Measurements from ENCODE around the gene GPR84. TPM values are rescaled to one million over a fixed set of nuclear protein-coding genes. Genes with fewer than 3 reads are reported as not detected.

The GPR84 gene
- total and polyA plus RNA-seq, 2 experiments from 2014 or later, result not detected

DNA sequence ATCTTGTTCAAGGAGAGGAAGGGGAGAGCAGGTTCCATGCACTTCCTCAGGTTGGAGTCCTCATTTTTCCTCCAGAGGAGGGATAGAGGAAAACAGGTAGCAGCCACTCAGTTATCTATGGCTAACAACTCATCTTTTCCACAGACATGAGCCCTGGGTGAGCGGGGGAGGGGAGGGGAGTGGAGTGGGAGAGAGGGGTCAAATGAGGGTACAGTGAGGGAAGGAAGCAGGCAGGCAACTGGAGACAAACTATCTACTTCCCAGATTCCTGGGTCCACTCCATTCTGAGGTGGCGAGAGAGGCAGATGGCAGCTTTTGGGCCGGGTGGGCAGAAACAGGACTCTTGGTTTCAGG, 22.8 kb upstream of the GPR84 start:
- TF ChIP-seq POLR2AphosphoS5 (IDR thresholded peaks at IDR 0.05; ENCODE audit: low read depth) (no peak), JUNB (IDR thresholded peaks at IDR 0.05; ENCODE audit: unreplicated experiment) (no peak), ZNF114 (CRISPR knock-in tag; IDR thresholded peaks at IDR 0.05) (no peak), STAT1 (IDR thresholded peaks at IDR 0.05; ENCODE audit: unreplicated experiment) (no peak), ZNF331 (CRISPR knock-in tag; IDR thresholded peaks at IDR 0.05; ENCODE audit: low read depth) (no peak), CREB1 (CRISPR knock-in tag; IDR thresholded peaks at IDR 0.05; ENCODE audit: low read depth) (no peak), NANOG (IDR thresholded peaks at IDR 0.05; ENCODE audit: borderline replicate concordance) (no peak), EZH2 (IDR thresholded peaks at IDR 0.05; ENCODE audit: low read depth, unreplicated experiment) (no peak), EZH2phosphoT487 (IDR thresholded peaks at IDR 0.05; ENCODE audit: unreplicated experiment) (no peak)
- TF ChIP-seq, protein P1, sequence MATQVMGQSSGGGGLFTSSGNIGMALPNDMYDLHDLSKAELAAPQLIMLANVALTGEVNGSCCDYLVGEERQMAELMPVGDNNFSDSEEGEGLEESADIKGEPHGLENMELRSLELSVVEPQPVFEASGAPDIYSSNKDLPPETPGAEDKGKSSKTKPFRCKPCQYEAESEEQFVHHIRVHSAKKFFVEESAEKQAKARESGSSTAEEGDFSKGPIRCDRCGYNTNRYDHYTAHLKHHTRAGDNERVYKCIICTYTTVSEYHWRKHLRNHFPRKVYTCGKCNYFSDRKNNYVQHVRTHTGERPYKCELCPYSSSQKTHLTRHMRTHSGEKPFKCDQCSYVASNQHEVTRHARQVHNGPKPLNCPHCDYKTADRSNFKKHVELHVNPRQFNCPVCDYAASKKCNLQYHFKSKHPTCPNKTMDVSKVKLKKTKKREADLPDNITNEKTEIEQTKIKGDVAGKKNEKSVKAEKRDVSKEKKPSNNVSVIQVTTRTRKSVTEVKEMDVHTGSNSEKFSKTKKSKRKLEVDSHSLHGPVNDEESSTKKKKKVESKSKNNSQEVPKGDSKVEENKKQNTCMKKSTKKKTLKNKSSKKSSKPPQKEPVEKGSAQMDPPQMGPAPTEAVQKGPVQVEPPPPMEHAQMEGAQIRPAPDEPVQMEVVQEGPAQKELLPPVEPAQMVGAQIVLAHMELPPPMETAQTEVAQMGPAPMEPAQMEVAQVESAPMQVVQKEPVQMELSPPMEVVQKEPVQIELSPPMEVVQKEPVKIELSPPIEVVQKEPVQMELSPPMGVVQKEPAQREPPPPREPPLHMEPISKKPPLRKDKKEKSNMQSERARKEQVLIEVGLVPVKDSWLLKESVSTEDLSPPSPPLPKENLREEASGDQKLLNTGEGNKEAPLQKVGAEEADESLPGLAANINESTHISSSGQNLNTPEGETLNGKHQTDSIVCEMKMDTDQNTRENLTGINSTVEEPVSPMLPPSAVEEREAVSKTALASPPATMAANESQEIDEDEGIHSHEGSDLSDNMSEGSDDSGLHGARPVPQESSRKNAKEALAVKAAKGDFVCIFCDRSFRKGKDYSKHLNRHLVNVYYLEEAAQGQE (IDR thresholded peaks at IDR 0.05; ENCODE audit: unreplicated experiment), result no peak
- TF ChIP-seq, protein P2, sequence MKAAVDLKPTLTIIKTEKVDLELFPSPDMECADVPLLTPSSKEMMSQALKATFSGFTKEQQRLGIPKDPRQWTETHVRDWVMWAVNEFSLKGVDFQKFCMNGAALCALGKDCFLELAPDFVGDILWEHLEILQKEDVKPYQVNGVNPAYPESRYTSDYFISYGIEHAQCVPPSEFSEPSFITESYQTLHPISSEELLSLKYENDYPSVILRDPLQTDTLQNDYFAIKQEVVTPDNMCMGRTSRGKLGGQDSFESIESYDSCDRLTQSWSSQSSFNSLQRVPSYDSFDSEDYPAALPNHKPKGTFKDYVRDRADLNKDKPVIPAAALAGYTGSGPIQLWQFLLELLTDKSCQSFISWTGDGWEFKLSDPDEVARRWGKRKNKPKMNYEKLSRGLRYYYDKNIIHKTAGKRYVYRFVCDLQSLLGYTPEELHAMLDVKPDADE (IDR thresholded peaks at IDR 0.05), result no peak
- TF ChIP-seq, protein P3, sequence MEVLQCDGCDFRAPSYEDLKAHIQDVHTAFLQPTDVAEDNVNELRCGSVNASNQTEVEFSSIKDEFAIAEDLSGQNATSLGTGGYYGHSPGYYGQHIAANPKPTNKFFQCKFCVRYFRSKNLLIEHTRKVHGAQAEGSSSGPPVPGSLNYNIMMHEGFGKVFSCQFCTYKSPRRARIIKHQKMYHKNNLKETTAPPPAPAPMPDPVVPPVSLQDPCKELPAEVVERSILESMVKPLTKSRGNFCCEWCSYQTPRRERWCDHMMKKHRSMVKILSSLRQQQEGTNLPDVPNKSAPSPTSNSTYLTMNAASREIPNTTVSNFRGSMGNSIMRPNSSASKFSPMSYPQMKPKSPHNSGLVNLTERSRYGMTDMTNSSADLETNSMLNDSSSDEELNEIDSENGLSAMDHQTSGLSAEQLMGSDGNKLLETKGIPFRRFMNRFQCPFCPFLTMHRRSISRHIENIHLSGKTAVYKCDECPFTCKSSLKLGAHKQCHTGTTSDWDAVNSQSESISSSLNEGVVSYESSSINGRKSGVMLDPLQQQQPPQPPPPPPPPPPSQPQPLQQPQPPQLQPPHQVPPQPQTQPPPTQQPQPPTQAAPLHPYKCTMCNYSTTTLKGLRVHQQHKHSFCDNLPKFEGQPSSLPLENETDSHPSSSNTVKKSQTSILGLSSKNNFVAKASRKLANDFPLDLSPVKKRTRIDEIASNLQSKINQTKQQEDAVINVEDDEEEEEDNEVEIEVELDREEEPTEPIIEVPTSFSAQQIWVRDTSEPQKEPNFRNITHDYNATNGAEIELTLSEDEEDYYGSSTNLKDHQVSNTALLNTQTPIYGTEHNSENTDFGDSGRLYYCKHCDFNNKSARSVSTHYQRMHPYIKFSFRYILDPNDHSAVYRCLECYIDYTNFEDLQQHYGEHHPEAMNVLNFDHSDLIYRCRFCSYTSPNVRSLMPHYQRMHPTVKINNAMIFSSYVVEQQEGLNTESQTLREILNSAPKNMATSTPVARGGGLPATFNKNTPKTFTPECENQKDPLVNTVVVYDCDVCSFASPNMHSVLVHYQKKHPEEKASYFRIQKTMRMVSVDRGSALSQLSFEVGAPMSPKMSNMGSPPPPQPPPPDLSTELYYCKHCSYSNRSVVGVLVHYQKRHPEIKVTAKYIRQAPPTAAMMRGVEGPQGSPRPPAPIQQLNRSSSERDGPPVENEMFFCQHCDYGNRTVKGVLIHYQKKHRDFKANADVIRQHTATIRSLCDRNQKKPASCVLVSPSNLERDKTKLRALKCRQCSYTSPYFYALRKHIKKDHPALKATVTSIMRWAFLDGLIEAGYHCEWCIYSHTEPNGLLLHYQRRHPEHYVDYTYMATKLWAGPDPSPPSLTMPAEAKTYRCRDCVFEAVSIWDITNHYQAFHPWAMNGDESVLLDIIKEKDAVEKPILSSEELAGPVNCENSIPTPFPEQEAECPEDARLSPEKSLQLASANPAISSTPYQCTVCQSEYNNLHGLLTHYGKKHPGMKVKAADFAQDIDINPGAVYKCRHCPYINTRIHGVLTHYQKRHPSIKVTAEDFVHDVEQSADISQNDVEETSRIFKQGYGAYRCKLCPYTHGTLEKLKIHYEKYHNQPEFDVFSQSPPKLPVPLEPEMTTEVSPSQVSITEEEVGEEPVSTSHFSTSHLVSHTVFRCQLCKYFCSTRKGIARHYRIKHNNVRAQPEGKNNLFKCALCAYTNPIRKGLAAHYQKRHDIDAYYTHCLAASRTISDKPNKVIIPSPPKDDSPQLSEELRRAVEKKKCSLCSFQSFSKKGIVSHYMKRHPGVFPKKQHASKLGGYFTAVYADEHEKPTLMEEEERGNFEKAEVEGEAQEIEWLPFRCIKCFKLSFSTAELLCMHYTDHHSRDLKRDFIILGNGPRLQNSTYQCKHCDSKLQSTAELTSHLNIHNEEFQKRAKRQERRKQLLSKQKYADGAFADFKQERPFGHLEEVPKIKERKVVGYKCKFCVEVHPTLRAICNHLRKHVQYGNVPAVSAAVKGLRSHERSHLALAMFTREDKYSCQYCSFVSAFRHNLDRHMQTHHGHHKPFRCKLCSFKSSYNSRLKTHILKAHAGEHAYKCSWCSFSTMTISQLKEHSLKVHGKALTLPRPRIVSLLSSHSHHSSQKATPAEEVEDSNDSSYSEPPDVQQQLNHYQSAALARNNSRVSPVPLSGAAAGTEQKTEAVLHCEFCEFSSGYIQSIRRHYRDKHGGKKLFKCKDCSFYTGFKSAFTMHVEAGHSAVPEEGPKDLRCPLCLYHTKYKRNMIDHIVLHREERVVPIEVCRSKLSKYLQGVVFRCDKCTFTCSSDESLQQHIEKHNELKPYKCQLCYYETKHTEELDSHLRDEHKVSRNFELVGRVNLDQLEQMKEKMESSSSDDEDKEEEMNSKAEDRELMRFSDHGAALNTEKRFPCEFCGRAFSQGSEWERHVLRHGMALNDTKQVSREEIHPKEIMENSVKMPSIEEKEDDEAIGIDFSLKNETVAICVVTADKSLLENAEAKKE (CRISPR knock-in tag; IDR thresholded peaks at IDR 0.05), result no peak
- TF ChIP-seq, protein P4, sequence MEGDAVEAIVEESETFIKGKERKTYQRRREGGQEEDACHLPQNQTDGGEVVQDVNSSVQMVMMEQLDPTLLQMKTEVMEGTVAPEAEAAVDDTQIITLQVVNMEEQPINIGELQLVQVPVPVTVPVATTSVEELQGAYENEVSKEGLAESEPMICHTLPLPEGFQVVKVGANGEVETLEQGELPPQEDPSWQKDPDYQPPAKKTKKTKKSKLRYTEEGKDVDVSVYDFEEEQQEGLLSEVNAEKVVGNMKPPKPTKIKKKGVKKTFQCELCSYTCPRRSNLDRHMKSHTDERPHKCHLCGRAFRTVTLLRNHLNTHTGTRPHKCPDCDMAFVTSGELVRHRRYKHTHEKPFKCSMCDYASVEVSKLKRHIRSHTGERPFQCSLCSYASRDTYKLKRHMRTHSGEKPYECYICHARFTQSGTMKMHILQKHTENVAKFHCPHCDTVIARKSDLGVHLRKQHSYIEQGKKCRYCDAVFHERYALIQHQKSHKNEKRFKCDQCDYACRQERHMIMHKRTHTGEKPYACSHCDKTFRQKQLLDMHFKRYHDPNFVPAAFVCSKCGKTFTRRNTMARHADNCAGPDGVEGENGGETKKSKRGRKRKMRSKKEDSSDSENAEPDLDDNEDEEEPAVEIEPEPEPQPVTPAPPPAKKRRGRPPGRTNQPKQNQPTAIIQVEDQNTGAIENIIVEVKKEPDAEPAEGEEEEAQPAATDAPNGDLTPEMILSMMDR (conservative IDR thresholded peaks at IDR 0.05; ENCODE audit: low read depth in 2 of 2), result no peak
- peaks cover 70% of the 10 kb centered on the region for H3K4me1 ChIP-seq (ENCODE audit: insufficient read depth)
- Mint-ChIP-seq H3K9me3 (no peaks in the 10 kb centered on the region), H3K27ac (peak overlapping the region; percentile 14; the same call in 1 of the 2 replicates), H3K4me1 (peaks cover 69% of the 10 kb centered on the region), H3K27me3 (ENCODE audit: insufficient read depth, low read depth, poor library complexity) (peaks cover 16% of the 10 kb centered on the region), H3K4me3 (peak overlapping the region; percentile 8; the same call in 1 of the 3 replicates), H3K36me3 (ENCODE audit: low read depth) (peaks cover 5% of the 10 kb centered on the region; the same call in 2 of the 3 replicates)
- no peaks in the 10 kb centered on the region for H3K79me2 ChIP-seq (replicated peaks; ENCODE audit: insufficient read depth)
- peak overlapping the region; percentile 97 for H3K4me2 ChIP-seq
- H2AFZ ChIP-seq, result no peak overlapping the region
- peaks cover 15% of the 10 kb centered on the region; the same call in 1 of the 2 replicates for H3F3A ChIP-seq (replicated peaks; ENCODE audit: low read depth)
- H3K4me3 ChIP-seq, result 0 out of 2 replicates have a peak overlapping the region, but pooled peaks have one; percentile 19
- H4K20me1 ChIP-seq (replicated peaks; ENCODE audit: insufficient read depth), result no peaks in the 10 kb centered on the region
- H3K27ac ChIP-seq (ENCODE audit: low read depth), result no peak overlapping the region
- DNase-seq (ENCODE audit: low spot score), result no peak
- peaks cover 5% of the 10 kb centered on the region; the same call in 1 of the 2 replicates for H3K36me3 ChIP-seq (ENCODE audit: insufficient read depth)
- H3K9me2 ChIP-seq (ENCODE audit: insufficient read depth), result no peaks in the 10 kb centered on the region
- H3K27me3 ChIP-seq (ENCODE audit: insufficient read depth), result peaks cover 7% of the 10 kb centered on the region; the same call in 1 of the 2 replicates
- no peak for ATAC-seq
